Forelimb muscle (tissue), 1 donor: ENCODE measurements around the gene SLC48A1. TPM values are rescaled to one million over a fixed set of nuclear protein-coding genes. Genes with fewer than 3 reads are reported as not detected.
"Not testable (repeated sequence)": the region's sequence is repeated elsewhere in the genome, so short reads cannot be mapped to it uniquely, and the experiment has no call there.

ENCODE experiments used
- DNase-seq: peaks from one replicate; pipeline ENCODE4 v3.0.0-alpha.2; 2013; ENCODE audit warnings: low read depth
- polyA plus RNA-seq: library from polyadenylated mRNA; unstranded; fragments of 120-200 nt; gene quantifications from one replicate; pipeline ENCODE4 v1.2.1, GENCODE V29; 2013; ENCODE audit not compliant: insufficient read length

The SLC48A1 gene
- polyA plus RNA-seq, 1 donor, result 11.7 TPM

- DNase-seq, result no peak
Observed at GRCh38 chr12:47791351-47791746, 18.3 kb downstream of the SLC48A1 start.

DNA sequence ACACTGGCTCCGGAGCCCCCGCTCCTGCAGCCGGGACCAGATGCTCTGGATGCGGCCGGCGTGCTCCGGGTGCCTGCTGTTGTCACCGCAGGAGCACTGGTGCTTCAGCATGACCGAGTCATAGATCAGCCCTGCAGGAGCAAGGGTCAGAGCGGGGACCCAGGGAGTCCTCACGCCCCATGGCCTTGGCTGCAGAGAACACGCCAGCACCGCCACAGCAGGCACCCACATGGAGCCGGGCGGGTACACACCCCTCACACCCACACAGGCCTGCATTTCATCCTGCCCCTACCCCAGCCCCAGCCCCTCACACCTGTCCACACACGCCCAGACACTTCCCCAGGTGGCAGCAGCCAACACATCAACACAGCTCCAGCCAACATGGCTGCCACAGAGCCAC, 18.8 kb downstream of the SLC48A1 start:
- no peak for DNase-seq

DNA sequence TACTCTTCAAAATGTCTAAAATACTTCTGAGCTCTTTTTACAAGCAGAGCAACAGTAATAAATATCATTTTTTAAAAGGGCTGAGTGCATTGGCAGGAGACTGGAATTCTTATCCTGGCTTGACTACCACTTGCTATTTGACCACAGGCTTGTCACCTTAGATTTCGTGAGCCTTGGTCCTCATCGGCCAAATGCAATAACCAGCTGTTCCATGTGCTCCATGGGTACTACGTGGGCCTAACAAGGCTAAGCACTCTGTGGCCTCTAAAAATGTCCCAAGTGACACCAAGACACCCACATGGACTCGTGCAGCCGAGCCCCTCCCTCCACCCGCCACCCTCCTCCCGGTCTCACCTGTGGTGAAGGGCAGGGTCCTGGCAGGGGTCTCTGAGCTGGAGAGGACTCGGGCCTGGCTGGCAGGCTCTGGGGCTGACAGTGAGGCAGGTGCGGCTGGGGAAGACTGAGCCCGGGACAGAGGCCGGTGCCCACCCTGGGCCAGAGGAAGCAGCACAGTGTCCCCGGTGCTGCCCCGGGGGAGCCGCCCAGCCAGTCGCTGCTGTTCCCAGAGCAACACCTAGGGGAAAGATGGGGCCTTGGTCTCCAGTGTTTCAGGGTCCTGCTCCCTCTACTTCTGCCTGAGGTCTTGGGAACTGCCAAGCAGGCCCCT, 20.1 kb downstream of the SLC48A1 start:
- DNase-seq, result no peak

DNA sequence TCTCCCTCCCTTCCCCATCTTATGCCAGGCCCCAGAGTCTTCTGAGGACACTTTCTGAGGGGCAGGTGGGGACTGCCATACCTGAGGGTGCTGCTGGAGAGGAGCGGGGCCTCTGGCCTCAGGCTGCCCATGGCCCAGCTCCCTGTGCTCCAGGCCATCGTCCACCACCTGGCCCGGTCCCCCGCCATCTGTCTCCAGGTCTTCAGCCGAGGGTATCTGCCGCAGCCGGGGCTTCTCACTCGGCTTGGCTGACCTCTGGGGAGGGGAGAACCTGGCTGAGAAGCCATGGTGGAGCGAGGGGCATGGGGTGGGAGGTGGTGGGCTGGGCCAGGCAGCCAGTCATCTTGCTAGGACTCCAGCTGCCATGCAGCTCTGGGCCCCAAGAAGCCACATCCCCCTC, 21.6 kb downstream of the SLC48A1 start:
- no peak for DNase-seq

DNA sequence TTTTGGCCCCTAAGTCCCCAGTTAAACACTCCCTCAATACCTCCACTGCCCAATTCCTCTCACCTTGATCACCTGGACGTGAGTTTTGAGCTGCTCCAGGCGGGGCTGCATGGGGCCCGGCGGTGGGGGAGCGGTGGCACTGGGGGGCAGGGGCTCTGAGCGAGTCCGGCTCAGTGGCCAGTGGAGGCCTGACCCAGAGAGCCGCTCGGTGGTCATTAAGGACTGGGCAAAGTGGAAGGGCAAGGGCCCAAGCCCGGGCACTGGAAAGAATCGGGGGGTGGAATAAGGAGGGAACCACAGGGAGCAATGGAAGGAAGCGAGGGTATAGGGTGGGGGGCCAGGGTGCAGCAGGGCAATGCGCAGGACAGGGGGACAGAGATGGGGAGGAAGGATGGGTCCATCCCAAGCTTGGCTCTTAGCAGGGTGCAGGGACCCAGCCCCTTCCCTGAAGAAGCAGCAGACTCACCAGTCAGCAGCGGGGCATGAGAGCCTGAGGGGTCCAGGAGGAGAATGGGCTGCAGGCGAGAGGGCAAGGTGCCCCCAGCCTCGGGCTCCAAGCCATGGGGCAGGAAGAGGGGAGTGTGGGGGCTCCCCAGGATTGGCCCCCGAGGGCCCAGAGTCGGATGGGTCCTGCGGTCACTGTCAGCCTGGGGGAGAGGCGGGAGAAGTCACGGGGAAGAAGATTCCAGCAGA, 22.2 kb downstream of the SLC48A1 start:
- DNase-seq, result no peak

- DNase-seq, result no peak
Observed at GRCh38 chr12:47795814-47796411, 22.9 kb downstream of the SLC48A1 start.

DNA sequence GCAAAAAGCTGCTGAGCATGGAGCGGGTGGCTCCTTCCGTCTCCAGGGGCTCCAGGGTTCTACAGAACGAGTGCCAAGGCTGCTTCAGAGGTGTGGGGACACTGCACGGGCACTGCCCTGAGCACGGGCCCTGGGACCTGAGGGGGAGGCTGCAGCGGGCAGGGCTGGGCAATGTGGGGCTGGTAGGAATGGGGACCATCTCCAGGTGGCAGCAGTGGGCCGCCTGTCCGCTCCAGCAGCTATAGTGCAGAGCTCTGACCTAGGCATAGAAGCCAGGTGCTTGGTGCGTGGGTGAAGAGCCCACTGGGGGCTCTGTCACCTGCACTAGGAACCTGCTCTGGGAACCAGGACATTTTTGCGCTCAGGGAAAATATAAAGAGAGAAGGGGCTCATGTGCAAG, 24.4 kb downstream of the SLC48A1 start:
- DNase-seq, result no peak

GRCh38 chr12:47798382-47798948, 25.4 kb downstream of the SLC48A1 start:
- DNase-seq, result no peak

- no peak for DNase-seq
Observed at GRCh38 chr12:47799357-47799955, 26.4 kb downstream of the SLC48A1 start.

GRCh38 chr12:47800582-47800981, 27.5 kb downstream of the SLC48A1 start:
- DNase-seq, result no peak

- DNase-seq, result no peak
Observed at GRCh38 chr12:47801170-47801903, 28.3 kb downstream of the SLC48A1 start.

- DNase-seq, result no peak
Observed at GRCh38 chr12:47801904-47802246, 28.8 kb downstream of the SLC48A1 start.

DNA sequence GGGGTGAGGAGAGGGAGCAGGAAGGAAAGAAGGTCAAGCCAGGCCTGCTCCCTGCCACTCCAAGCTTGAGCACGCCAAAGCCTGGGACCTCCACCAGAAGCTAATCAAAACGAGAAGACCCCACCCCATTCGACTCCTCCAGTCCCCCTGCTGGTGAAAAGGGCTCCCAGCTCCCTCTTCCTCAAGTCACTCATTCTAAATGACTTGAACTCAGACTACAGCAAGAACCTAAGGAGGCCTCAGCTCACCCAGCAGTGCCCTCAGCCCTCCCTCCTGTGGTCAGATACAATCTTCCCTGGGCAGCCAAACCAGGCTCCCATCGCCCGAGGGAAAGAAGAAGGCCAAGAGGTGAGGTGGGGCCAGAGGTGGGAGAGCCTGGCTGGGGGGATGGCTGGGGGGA, 29.3 kb downstream of the SLC48A1 start:
- no peak for DNase-seq

- no peak for DNase-seq
Observed at GRCh38 chr12:47803191-47803875, 30.3 kb downstream of the SLC48A1 start.

- no peak for DNase-seq
Observed at GRCh38 chr12:47804171-47804570, 31.1 kb downstream of the SLC48A1 start.

DNA sequence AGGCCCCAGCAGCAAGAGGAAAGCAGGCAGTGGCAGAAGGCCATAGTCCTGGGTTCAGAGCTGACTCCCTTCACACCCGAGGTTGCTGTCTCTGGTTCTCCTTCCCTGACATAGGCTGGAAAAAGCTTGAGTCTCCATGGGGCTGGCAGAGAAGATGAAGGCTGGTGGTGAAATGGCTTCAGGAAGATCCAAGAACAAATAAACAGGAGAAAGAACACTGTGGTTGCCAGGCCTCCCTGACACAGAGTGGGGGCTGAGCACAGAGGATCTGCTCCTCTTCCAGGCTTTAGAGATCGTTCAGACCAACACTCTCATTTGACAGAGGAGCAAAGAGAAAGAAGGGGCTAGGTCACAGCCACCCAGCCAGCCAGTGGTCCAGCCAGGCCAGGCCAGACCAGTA, 32.4 kb downstream of the SLC48A1 start:
- no peak for DNase-seq

- no peak for DNase-seq
Observed at GRCh38 chr12:47807338-47807737, 34.3 kb downstream of the SLC48A1 start.

GRCh38 chr12:47808050-47808449, 35.0 kb downstream of the SLC48A1 start:
- DNase-seq, result no peak

DNA sequence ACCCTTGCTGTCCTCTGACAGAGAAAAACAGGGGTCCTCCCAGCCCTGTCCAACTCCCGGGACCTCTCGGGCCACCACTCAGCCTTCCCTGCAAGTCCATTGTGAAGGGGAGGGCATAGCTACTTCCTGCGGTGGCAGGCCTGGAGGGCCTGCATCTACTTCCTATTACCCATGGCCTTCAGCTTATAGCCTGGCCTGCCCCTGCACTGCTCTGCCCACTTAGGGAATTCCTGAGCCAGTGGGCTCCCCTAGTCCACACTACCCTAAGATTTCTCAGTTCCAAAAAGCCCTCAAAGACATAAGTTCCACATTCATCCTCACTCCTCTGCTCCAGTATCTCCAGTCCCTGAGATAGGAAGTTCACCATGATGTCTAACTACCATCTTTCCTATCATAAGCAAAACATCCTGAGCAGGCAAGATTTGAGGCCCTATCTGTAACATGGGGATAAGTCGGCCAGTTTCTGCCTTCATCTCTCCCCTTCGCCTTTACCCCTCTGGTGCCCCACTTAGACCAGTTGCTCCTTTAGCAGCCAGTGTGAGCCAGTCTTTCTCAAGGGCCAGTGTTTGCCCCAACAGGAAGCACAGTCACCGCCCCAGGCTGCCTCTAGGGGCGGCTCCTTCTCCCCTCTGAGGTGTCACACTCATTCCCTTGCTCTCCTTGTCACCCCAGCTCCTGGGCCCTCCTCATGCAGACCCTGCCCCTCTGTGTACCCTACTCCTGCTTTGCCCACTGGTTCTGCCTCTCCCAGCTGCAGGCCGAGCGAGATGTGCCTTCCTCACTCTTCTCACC, 35.7 kb downstream of the SLC48A1 start:
- DNase-seq, result no peak

GRCh38 chr12:47809518-47809917, 36.5 kb downstream of the SLC48A1 start:
- DNase-seq, result not testable (repeated sequence)

DNA sequence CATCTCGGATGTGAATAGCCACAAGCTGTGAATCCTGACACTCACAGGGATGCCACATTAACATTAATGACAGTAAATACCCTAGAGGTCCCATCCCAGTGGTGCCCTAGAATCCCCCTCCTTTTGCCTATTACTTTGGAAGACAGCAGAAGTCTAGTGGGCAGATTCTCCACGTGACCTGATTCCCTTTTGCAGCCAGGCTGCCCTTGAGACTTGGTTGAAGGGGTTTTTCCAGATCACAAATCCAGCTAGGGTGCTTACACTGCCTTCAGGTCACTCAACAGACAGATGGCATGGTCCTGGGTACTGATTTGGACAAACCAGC, 38.0 kb downstream of the SLC48A1 start:
- DNase-seq, result no peak
